IMR-90 (cell line): Measurements from ENCODE around the gene C1orf74. TPM values are rescaled to one million over a fixed set of nuclear protein-coding genes. Genes with fewer than 3 reads are reported as not detected.

ENCODE experiments used
- ATAC-seq: fragments of 200-7000 bp; cut with Tn5 transposase; 2 replicates; pipeline ENCODE4 v1.9.1; 2020; ENCODE audit warnings: low read depth, mild to moderate bottlenecking, moderate library complexity
- BruUV-seq: library from RNA; stranded (reverse); fragments of 400-500 nt; replicated peaks from 2 replicates; lab custom pipeline; 2021; lab: Mats Ljungman, UMichigan
- CTCF ChIA-PET: fragments of 300-600 bp; formaldehyde crosslinking; extraction: SDS; loops from one replicate; lab custom pipeline; 2021; ENCODE audit warnings: antibody characterized with exemption; lab: Yijun Ruan, JAX
- POLR2A ChIA-PET: fragments of 300-600 bp; sonication (Branson Sonifier 250); formaldehyde crosslinking; loops from one replicate; lab custom pipeline; 2022; ENCODE audit warnings: antibody characterized with exemption; ENCODE audit not compliant: unreplicated experiment; lab: Charles Lee
- DNase-seq: peaks from one replicate; pipeline ENCODE4 v3.0.0; 2013
- H2AFZ ChIP-seq: replicated peaks from 2 replicates; pipeline ENCODE3; 2013; ENCODE audit warnings: low read length, mild to moderate bottlenecking; ENCODE audit not compliant: poor library complexity
- H2AK5ac ChIP-seq: 2 replicates; pipeline ENCODE4 v1.6.1; 2013; ENCODE audit warnings: low read depth, low read length, inconsistent platforms
- H2AK9ac ChIP-seq: replicated peaks from 2 replicates; pipeline ENCODE3; 2013; ENCODE audit warnings: mild to moderate bottlenecking, low read depth, low read length, moderate library complexity; ENCODE audit not compliant: poor library complexity
- H2BK120ac ChIP-seq: 2 replicates; pipeline ENCODE4 v1.6.1; 2013; ENCODE audit warnings: low read depth, low read length, inconsistent platforms
- H2BK15ac ChIP-seq: 3 replicates; pipeline ENCODE4 v1.6.1; 2013; ENCODE audit warnings: low read depth, low read length, inconsistent platforms
- H2BK20ac ChIP-seq: 2 replicates; pipeline ENCODE4 v1.6.1; 2013; ENCODE audit warnings: low read depth, mild to moderate bottlenecking, inconsistent platforms, low read length, moderate library complexity
- H2BK5ac ChIP-seq: 2 replicates; pipeline ENCODE4 v1.6.1; 2013; ENCODE audit warnings: mild to moderate bottlenecking, low read depth, low read length, inconsistent platforms; ENCODE audit not compliant: poor library complexity, severe bottlenecking
- H3K14ac ChIP-seq: replicated peaks from 2 replicates; pipeline ENCODE4 v1.6.1; 2013; ENCODE audit warnings: low read depth, low read length, inconsistent platforms
- H3K18ac ChIP-seq: 2 replicates; pipeline ENCODE4 v1.6.1; 2013; ENCODE audit warnings: low read depth, low read length, control low read depth
- H3K23ac ChIP-seq: 2 replicates; pipeline ENCODE4 v1.6.1; 2013; ENCODE audit warnings: low read depth, low read length, inconsistent platforms
- H3K27ac ChIP-seq: 2 replicates; pipeline ENCODE4 v1.5.1; 2013; ENCODE audit warnings: mild to moderate bottlenecking, control low read depth, low read length; ENCODE audit not compliant: insufficient read depth
- H3K27me3 ChIP-seq: 2 replicates; pipeline ENCODE4 v1.6.1; 2013; ENCODE audit warnings: low read length; ENCODE audit not compliant: control insufficient read depth, insufficient read depth
- H3K36me3 ChIP-seq: 2 replicates; pipeline ENCODE4 v1.6.1; 2013; ENCODE audit warnings: low read length, mixed read lengths; ENCODE audit not compliant: control insufficient read depth, insufficient read depth
- H3K4ac ChIP-seq: 2 replicates; pipeline ENCODE4 v1.6.1; 2013; ENCODE audit warnings: low read depth, low read length, inconsistent platforms
- H3K4me1 ChIP-seq: 2 replicates; pipeline ENCODE4 v1.6.1; 2013; ENCODE audit warnings: low read length, mixed read lengths; ENCODE audit not compliant: control insufficient read depth, insufficient read depth
- H3K4me2 ChIP-seq: 2 replicates; pipeline ENCODE4 v1.6.1; 2013; ENCODE audit warnings: low read depth, mild to moderate bottlenecking, control low read depth, low read length, moderate library complexity
- H3K4me3 ChIP-seq: 2 replicates; pipeline ENCODE4 v1.5.1; 2013; ENCODE audit warnings: low read depth, mild to moderate bottlenecking, control low read depth, low read length, moderate library complexity; ENCODE audit not compliant: insufficient read depth
- H3K56ac ChIP-seq: 2 replicates; pipeline ENCODE4 v1.6.1; 2013; ENCODE audit warnings: low read length, inconsistent platforms; ENCODE audit not compliant: insufficient read depth; ENCODE audit errors: extremely low read depth
- H3K79me1 ChIP-seq, 2 experiments: 2 replicates each; pipeline ENCODE4 v1.6.1; 2013; ENCODE audit warnings: low read length in 2 of 2, inconsistent platforms in 1 of 2, low read depth in 1 of 2
- H3K9ac ChIP-seq: 2 replicates; pipeline ENCODE4 v1.6.1; 2013; ENCODE audit warnings: low read depth, low read length, control low read depth
- H3K9me1 ChIP-seq: 2 replicates; pipeline ENCODE4 v1.6.1; 2013; ENCODE audit warnings: low read length, inconsistent platforms; ENCODE audit not compliant: insufficient read depth
- H3K9me3 ChIP-seq: 2 replicates; pipeline ENCODE4 v1.6.1; 2013; ENCODE audit warnings: low read length; ENCODE audit not compliant: control insufficient read depth, insufficient read depth
- H4K20me1 ChIP-seq: 2 replicates; pipeline ENCODE4 v1.6.1; 2013; ENCODE audit warnings: low read length, inconsistent platforms; ENCODE audit not compliant: insufficient read depth
- H4K5ac ChIP-seq: 2 replicates; pipeline ENCODE4 v1.6.1; 2013; ENCODE audit warnings: mild to moderate bottlenecking, low read depth, low read length, control low read depth
- H4K8ac ChIP-seq, 2 experiments: 2 replicates each; pipeline ENCODE4 v1.6.1; 2013; ENCODE audit warnings: low read depth in 2 of 2, low read length in 2 of 2, control low read depth in 1 of 2, inconsistent platforms in 1 of 2
- H4K91ac ChIP-seq: 2 replicates; pipeline ENCODE4 v1.6.1; 2013; ENCODE audit warnings: low read depth, low read length, inconsistent platforms; ENCODE audit not compliant: insufficient read depth
- FOS ChIP-seq: fragments of 150-350 bp; IDR thresholded peaks from 2 replicates; pipeline ENCODE4 v1.6.1; 2016; ENCODE audit warnings: low read depth, low read length
- MXI1 ChIP-seq: IDR thresholded peaks from 2 replicates; pipeline ENCODE4 v1.6.1; 2012; ENCODE audit warnings: low read depth, mild to moderate bottlenecking, low read length, moderate library complexity, borderline replicate concordance
- NFE2L2 ChIP-seq: fragments of 150-350 bp; IDR thresholded peaks from 2 replicates; pipeline ENCODE4 v1.6.1; 2016; ENCODE audit warnings: low read depth, mild to moderate bottlenecking, low read length
- POLR2A ChIP-seq: IDR thresholded peaks from 2 replicates; pipeline ENCODE4 v1.6.1; 2012; ENCODE audit warnings: mild to moderate bottlenecking, low read depth, low read length
- RAD21 ChIP-seq: IDR thresholded peaks from 2 replicates; pipeline ENCODE4 v1.6.1; 2012; ENCODE audit warnings: low read length, improper control_type of control experiment
- RCOR1 ChIP-seq: IDR thresholded peaks from 2 replicates; pipeline ENCODE4 v1.6.1; 2012; ENCODE audit warnings: mild to moderate bottlenecking, low read length, improper control_type of control experiment; ENCODE audit not compliant: insufficient replicate concordance
- RFX5 ChIP-seq: IDR thresholded peaks from 2 replicates; pipeline ENCODE4 v1.8.0; 2012; ENCODE audit warnings: low read depth, mild to moderate bottlenecking, low read length, moderate library complexity
- SMC3 ChIP-seq: fragments of 150-350 bp; IDR thresholded peaks from 2 replicates; pipeline ENCODE4 v1.6.1; 2016; ENCODE audit warnings: low read depth, mild to moderate bottlenecking, antibody characterized with exemption, low read length, moderate library complexity
- WGBS, 2 experiments: methylation state at CpG; one replicate each; pipeline versions ENCODE4 v1.1.5 to v1.1.7; 2013; ENCODE audit warnings: missing lambda C conversion rate in 2 of 2; ENCODE audit not compliant: insufficient read length in 1 of 2; ENCODE audit errors: extremely low coverage in 2 of 2; 5-methylcytosine and 5-hydroxymethylcytosine counted together
- dilution Hi-C: fragments of 300-500 bp; cut with HindIII; formaldehyde crosslinking; loops from one replicate; pipeline ENCODE4 v1.14.3; 2018; ENCODE audit warnings: low sequenced_read_pairs; ENCODE audit not compliant: unreplicated experiment
- in situ Hi-C: fragments of 300-500 bp; cut with MboI; formaldehyde crosslinking; loops from 3 replicates; pipeline ENCODE4 v1.14.3; 2019; ENCODE audit warnings: low sequenced_read_pairs, inconsistent platforms, mixed read lengths
- intact Hi-C: fragments of 100-400 bp; cut with micrococcal nuclease; formaldehyde crosslinking; loops from 2 replicates; pipeline ENCODE4 v1.10.0; 2022
- polyA plus RNA-seq, 3 experiments: library from polyadenylated mRNA; depleted of rRNA; stranded (reverse); fragments of >200 nt; gene quantifications; 2 replicates each; pipeline ENCODE4 v1.2.3, GENCODE V29; 2012; ENCODE audit warnings: low replicate concordance in 1 of 3
- total RNA-seq: library from RNA; depleted of rRNA; stranded (reverse); fragments of >200 nt; gene quantifications from 2 replicates; pipeline ENCODE4 v1.2.3, GENCODE V29; 2012
- TF ChIP-seq, protein P1 (sequence below): fragments of 150-350 bp; IDR thresholded peaks from 2 replicates; pipeline ENCODE4 v1.6.1; 2017; ENCODE audit warnings: mild to moderate bottlenecking, antibody characterized with exemption, low read length, low read depth
- TF ChIP-seq, protein P2 (sequence below): conservative IDR thresholded peaks from 2 replicates; pipeline ENCODE4 v1.5.1; 2012; ENCODE audit warnings: mild to moderate bottlenecking, low read depth, low read length, improper control_type of control experiment

C1orf74 gene
- total and polyA plus RNA-seq, 2 of the 4 experiments (the other 2 are of a cell fraction), result 1.1 to 4.3 TPM

GRCh38 chr1:209737118-209737505 lies 47.2 kb downstream of the C1orf74 start:
- Histone ChIP-seq H2BK20ac (no peak overlapping the region), H3K27ac (no peak overlapping the region), H3K4me3 (no peak overlapping the region), H3K4ac (no peak overlapping the region), H3K9me1 (no peaks in the 10 kb centered on the region), H3K18ac (no peak overlapping the region), H3K4me1 (peaks cover 1% of the 10 kb centered on the region; the same call in 1 of the 2 replicates), H2AK9ac (no peak overlapping the region), H2BK120ac (no peak overlapping the region), H4K5ac (no peak overlapping the region), H4K91ac (no peak overlapping the region), H3K23ac (no peak overlapping the region), H3K27me3 (peaks cover 4% of the 10 kb centered on the region), H3K56ac (no peak overlapping the region), H3K9ac (no peak overlapping the region), H4K8ac (no peak overlapping the region), H3K9me3 (no peaks in the 10 kb centered on the region), H3K14ac (no peak overlapping the region), H4K20me1 (no peaks in the 10 kb centered on the region), H2BK15ac (no peak overlapping the region), H2AK5ac (no peak overlapping the region), H3K79me1 (no peaks in the 10 kb centered on the region), H2BK5ac (no peak overlapping the region), H3K4me2 (no peak overlapping the region), H3K36me3 (no peaks in the 10 kb centered on the region), H2AFZ (no peak overlapping the region)
- in situ Hi-C loops, result no loop called here
- ATAC-seq, result no peak
- no peak for DNase-seq
- no peak for TF ChIP-seq NFE2L2
- TF ChIP-seq SMC3, result no peak
- no peak for TF ChIP-seq MXI1
- TF ChIP-seq RAD21, result no peak
- TF ChIP-seq, protein P1, sequence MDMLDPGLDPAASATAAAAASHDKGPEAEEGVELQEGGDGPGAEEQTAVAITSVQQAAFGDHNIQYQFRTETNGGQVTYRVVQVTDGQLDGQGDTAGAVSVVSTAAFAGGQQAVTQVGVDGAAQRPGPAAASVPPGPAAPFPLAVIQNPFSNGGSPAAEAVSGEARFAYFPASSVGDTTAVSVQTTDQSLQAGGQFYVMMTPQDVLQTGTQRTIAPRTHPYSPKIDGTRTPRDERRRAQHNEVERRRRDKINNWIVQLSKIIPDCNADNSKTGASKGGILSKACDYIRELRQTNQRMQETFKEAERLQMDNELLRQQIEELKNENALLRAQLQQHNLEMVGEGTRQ, result no peak
- TF ChIP-seq, protein P2, sequence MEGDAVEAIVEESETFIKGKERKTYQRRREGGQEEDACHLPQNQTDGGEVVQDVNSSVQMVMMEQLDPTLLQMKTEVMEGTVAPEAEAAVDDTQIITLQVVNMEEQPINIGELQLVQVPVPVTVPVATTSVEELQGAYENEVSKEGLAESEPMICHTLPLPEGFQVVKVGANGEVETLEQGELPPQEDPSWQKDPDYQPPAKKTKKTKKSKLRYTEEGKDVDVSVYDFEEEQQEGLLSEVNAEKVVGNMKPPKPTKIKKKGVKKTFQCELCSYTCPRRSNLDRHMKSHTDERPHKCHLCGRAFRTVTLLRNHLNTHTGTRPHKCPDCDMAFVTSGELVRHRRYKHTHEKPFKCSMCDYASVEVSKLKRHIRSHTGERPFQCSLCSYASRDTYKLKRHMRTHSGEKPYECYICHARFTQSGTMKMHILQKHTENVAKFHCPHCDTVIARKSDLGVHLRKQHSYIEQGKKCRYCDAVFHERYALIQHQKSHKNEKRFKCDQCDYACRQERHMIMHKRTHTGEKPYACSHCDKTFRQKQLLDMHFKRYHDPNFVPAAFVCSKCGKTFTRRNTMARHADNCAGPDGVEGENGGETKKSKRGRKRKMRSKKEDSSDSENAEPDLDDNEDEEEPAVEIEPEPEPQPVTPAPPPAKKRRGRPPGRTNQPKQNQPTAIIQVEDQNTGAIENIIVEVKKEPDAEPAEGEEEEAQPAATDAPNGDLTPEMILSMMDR, result no peak
- no peak for TF ChIP-seq POLR2A
- no peak for TF ChIP-seq RCOR1
- no peak for TF ChIP-seq FOS
- TF ChIP-seq RFX5, result no peak
- BruUV-seq, result no TSS peak
- intact Hi-C loops, result no loop called here
- WGBS, 2 experiments, result no CpG with 5 or more reads among the region's 5 CpGs
- POLR2A ChIA-PET, result no interaction called here
- CTCF ChIA-PET, result interaction anchor here (1.1 to 2.0 kb wide), 2 partner anchors 11 to 24 kb away, joined by 4 to 10 read pairs; no protein-coding TSS in a partner anchor
- dilution Hi-C loops, result no loop called here
